Daoy (cell line): ENCODE measurements around the gene PLEKHA5. TPM values are rescaled to one million over a fixed set of nuclear protein-coding genes. Genes with fewer than 3 reads are reported as not detected.

Experiments used
- DNase-seq: peaks from one replicate; pipeline ENCODE4 v3.0.0-alpha.2; 2015; ENCODE audit warnings: low read depth
- total RNA-seq: library from RNA; depleted of rRNA; stranded (reverse); fragments of >200 nt; shearing (Covaris generic); gene quantifications from 2 replicates; pipeline ENCODE4 v1.2.3, GENCODE V29; 2014

PLEKHA5 gene
- total RNA-seq, 1 experiment from 2014 or later = 15.3 TPM

DNA sequence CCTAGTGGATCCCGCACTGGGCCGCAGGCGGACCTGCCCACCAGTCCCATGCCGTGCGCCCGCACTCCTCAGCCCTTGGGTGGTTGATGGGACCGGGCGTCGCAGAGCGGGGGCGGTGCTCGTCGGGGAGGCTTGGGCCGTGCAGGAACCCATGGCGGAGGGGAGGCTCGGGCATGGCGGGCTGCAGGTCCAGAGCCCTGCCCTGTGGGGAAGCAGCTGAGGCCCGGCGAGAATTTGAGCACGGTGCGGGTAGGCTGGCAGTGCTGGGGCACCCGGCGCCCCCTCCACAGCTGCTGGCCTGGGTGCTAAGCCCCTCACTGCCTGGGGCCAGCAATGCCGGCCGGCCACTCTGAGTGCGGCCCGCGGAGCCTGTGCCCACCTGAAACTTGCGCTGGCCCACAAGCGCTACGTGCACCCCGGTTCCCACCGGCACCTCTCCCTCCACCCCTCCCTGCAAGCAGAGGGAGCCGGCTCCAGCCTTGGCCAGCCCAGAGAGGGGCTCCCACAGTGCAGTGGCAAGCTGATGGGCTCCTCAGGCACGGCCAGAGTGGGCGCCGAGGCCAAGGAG is 100.8 kb downstream of the PLEKHA5 start:
- no peak for DNase-seq

DNA sequence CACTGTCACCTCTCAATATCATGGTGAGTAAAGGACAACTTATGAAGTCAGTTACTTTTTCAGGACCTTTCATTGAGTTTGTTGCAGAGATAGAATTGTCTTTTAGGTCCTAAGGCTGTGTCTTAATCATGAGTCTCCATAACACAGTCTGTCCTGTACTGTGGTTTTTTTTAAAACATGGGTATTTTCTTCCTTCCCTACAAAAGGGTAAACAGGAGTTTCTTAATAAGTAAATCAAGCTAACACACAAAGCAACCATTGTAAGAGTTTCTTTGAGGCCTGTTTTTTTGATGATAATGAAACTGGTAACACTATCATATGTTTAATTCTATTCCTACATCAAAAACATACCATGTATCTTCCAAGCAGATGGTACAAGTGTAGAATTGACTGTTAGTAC is 101.4 kb downstream of the PLEKHA5 start:
- no peak for DNase-seq

GRCh38 chr12:19234171-19234704 is 104.7 kb downstream of the PLEKHA5 start:
- DNase-seq = no peak

- peak; percentile 26 for DNase-seq
Observed at GRCh38 chr12:19234981-19235871, 105.7 kb downstream of the PLEKHA5 start.

GRCh38 chr12:19236656-19237055 is 107.1 kb downstream of the PLEKHA5 start:
- DNase-seq = peak; percentile 71

GRCh38 chr12:19238540-19238939 is 109.0 kb downstream of the PLEKHA5 start:
- DNase-seq = no peak

- no peak for DNase-seq
Observed at GRCh38 chr12:19239102-19239501, 109.6 kb downstream of the PLEKHA5 start.

- peak; percentile 72 for DNase-seq
Observed at GRCh38 chr12:19239616-19240234, 110.2 kb downstream of the PLEKHA5 start.

DNA sequence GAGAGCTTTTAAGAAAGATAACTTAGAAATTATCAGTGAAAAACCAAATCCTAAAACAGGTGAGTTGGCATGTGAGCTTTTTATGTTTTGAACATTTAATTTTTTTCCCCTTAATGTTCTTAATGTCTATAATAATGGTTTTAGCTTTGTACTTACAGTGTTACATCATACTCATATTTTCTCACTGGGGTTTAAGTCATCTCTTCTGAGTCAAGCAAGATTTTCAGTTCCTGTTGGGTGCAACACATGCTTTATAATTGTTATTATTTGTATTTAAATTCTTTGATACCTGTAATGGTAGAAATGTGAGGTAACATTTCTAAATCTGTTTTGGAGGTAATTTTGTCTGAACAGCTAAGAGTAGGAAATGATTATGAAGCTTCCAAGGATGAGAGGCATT is 113.0 kb downstream of the PLEKHA5 start:
- no peak for DNase-seq

DNA sequence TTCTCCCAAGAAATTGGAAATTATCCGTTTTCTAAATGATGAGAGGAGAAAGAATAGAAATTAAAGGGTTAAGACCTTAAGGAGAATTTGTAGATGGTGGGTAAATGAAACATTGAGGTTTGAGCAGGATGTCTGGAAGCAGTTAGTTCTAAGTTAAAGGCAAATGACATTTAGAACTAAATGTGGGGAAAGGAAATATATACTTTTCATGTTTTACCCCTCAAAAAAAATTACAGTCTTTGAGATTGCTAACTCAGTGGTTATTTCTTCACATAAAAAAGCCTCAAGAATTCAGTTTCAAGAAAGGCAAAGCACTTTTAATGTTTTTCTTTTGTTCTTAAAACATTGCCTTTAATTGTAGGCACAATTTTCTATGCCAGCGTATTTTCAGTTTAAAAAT is 114.0 kb downstream of the PLEKHA5 start:
- no peak for DNase-seq

DNA sequence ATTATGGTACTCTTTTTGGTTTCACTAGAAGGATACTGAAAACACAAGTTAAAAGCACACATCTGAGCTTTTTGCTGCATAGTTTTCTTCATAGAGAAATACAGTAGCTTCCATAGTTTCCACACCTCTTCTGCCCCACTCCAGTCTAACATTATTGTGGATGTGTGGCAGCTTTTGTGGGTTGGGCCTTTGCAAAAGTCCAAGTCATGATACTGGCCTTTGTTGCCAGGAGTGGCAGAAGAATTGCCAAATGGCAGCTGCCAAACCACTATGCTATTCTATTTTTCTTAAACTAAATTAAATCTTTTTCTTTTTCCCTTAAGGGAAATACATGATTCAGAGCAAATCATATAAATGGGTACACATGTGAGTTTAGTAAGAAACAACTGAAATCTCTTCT is 114.8 kb downstream of the PLEKHA5 start:
- no peak for DNase-seq

DNA sequence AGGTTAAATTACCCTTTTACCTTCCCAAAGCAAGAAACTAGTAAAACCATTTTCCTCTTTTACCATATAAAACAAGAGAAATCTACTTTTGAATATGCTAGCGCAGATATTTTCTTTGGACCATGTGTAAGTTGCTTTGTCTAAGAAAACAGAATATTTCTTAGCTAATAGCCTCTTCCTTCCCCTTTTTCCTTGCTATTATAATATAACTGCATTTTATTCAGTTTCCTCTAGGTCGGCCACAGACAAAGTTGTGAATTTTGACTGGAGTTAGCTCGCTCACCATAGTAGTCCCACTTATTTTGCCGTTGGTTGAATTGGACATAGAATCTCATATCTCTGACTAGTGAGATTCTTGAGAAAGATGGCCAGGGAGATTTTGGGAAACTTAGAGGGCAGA is 115.6 kb downstream of the PLEKHA5 start:
- no peak for DNase-seq

- no peak for DNase-seq
Observed at GRCh38 chr12:19245666-19246065, 116.1 kb downstream of the PLEKHA5 start.

DNA sequence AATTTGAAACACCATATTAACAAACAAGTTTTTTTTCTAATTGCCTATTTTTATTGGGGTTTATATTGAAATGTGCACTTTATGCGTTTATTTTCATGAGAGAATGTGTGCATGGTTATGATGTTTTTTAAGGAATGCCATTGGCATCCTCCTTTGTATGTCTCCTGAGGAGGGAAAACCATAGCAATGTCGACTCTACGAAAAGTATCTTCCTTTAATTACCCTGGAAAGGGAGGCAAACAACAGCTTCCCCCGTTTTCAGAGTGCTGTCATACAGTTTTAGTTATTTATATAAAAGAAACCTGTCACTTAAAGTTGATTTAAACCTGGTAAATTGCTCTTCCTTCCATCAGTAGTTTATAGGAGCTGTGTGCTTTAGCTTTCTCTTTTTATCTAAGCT is 117.4 kb downstream of the PLEKHA5 start:
- DNase-seq = no peak

- no peak for DNase-seq
Observed at GRCh38 chr12:19248929-19249602, 119.5 kb downstream of the PLEKHA5 start.

GRCh38 chr12:19251481-19252132 is 122.1 kb downstream of the PLEKHA5 start:
- DNase-seq = no peak

- DNase-seq = no peak
Observed at GRCh38 chr12:19260135-19260534, 130.6 kb downstream of the PLEKHA5 start.

- DNase-seq = no peak
Observed at GRCh38 chr12:19261773-19262172, 132.2 kb downstream of the PLEKHA5 start.

- DNase-seq = no peak
Observed at GRCh38 chr12:19263672-19264071, 134.1 kb downstream of the PLEKHA5 start.

- DNase-seq = peak; percentile 96
Observed at GRCh38 chr12:19273482-19274330, 144.2 kb downstream of the PLEKHA5 start.

DNA sequence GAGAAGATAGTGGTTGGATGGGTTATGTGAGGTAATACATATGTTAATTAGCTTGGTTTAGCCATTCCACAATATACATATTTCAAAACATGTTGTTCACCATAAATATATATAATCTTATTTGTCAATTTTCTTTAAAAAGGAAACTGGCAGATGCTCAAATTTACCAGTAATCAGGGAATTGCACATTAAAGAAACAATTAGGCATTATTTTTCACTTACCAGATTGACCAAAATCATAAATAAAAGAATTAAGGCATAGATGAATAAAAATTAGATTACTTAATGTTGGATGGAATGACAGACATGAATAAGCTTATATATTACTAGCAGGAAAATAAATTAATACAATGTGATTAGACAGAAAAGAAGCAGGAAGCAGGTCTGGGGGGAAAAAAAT is 147.2 kb downstream of the PLEKHA5 start:
- DNase-seq = no peak
